Uterus (tissue), 2 donors: Measurements from ENCODE around the gene AJAP1.

Experiments used
- CTCF ChIP-seq, 4 experiments: fragments of 200-600 bp in 2 of 4; fragments of 450-650 bp in 2 of 4; sonication (generic) in 2 of 4; IDR thresholded peaks; one replicate each; pipeline ENCODE4 v1.5.1; 2016 to 2019; ENCODE audit warnings: antibody characterized with exemption in 4 of 4, mild to moderate bottlenecking in 2 of 4, moderate library complexity in 1 of 4
- POLR2A ChIP-seq, 2 donors: fragments of 450-650 bp; IDR thresholded peaks; one replicate each; pipeline ENCODE4 v1.6.1; 2016; ENCODE audit warnings: antibody characterized with exemption in 2 of 2, mild to moderate bottlenecking in 1 of 2, moderate library complexity in 1 of 2

- TF ChIP-seq CTCF (IDR thresholded peaks at IDR 0.05): no peak
- no peak for TF ChIP-seq POLR2A (IDR thresholded peaks at IDR 0.05)
Observed at GRCh38 chr1:4690951-4691675, 36.7 kb downstream of the AJAP1 start.
